Measurements from ENCODE around the gene LMAN1L. TPM values are rescaled to one million over a fixed set of nuclear protein-coding genes. Genes with fewer than 3 reads are reported as not detected.
A peak's percentile ranks its signal among the peaks of the same experiment; 100 is the strongest.

Gene LMAN1L
- total RNA-seq, 1 experiment from 2014 or later = not detected

DNA sequence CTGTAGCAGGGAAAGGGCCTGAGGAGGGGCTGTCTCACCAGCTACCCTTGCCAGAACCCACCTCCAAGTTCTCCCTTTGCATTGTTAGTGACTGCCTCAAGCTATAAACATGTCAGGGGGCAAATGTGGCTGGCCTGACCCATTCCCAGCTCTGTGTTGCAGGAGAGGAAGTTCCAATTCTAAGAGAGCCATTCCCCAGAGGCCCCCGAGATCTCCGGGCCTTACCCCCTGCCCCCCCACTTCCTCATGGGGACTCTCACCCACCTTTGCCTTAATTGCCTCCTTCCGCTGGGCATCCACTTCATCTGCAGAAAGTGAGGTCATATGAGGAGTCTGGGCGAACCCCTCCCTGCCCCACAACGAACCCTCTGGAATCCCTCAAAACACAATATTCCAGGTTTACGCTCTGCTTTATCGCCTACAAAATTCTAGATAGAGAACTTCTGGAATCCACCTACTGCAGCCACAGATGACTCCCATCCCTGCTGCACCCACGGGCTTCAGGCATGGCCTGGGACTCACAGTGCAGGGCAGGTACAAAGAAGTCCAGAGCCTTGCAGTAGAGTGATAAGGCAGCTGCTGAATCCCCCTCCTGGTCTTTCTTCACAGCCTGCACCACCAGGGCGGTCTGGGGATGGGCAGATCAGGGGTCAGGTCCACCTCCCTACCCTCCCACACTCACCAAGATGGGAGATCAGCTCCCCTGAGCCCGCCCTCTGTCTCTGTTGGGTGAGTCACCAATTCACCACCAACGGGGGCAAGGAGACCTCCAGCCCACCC, 26.3 kb downstream of the LMAN1L start:
- no peaks in the 10 kb centered on the region for H3K9me2 ChIP-seq (replicated peaks; ENCODE audit: low read length)
- BruUV-seq (replicated peaks) = no TSS peak
- intact Hi-C loops (cut with micrococcal nuclease) = no loop called here
- no peaks in the 10 kb centered on the region for H3K36me3 ChIP-seq (ENCODE audit: low read depth, low read length)
- no peak overlapping the region for H3K4me2 ChIP-seq (ENCODE audit: low read length)
- H4K20me1 ChIP-seq (ENCODE audit: low read length) = no peaks in the 10 kb centered on the region
- H3K4me1 ChIP-seq (ENCODE audit: insufficient read depth, low read length) = peaks cover 14% of the 10 kb centered on the region
- H3K4me3 ChIP-seq (ENCODE audit: low read length) = no peak overlapping the region
- CTCF ChIA-PET = no interaction called here
- no peaks in the 10 kb centered on the region for H3F3A ChIP-seq (ENCODE audit: low read length, unreplicated experiment)
- H2AFZ ChIP-seq (ENCODE audit: low read length) = no peak overlapping the region
- no peak for TF ChIP-seq EZH2phosphoT487 (IDR thresholded peaks at IDR 0.05; ENCODE audit: borderline replicate concordance, low read length)
- TF ChIP-seq, protein P1, sequence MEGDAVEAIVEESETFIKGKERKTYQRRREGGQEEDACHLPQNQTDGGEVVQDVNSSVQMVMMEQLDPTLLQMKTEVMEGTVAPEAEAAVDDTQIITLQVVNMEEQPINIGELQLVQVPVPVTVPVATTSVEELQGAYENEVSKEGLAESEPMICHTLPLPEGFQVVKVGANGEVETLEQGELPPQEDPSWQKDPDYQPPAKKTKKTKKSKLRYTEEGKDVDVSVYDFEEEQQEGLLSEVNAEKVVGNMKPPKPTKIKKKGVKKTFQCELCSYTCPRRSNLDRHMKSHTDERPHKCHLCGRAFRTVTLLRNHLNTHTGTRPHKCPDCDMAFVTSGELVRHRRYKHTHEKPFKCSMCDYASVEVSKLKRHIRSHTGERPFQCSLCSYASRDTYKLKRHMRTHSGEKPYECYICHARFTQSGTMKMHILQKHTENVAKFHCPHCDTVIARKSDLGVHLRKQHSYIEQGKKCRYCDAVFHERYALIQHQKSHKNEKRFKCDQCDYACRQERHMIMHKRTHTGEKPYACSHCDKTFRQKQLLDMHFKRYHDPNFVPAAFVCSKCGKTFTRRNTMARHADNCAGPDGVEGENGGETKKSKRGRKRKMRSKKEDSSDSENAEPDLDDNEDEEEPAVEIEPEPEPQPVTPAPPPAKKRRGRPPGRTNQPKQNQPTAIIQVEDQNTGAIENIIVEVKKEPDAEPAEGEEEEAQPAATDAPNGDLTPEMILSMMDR (conservative IDR thresholded peaks at IDR 0.05; ENCODE audit: low read depth, low read length) = no peak
- no peak for TF ChIP-seq EZH2 (IDR thresholded peaks at IDR 0.05; ENCODE audit: low read length, unreplicated experiment)
- ATAC-seq (no peak), DNase-seq (no peak)
- H3K27me3 ChIP-seq (ENCODE audit: low read length) = no peaks in the 10 kb centered on the region
- POLR2A ChIA-PET (ENCODE audit: unreplicated experiment) = interaction anchor here (0.6 kb wide), 1 partner anchor 63 kb away, joined by 3 read pairs; no protein-coding TSS in a partner anchor
- H3K9me3 ChIP-seq (ENCODE audit: low read length) = no peaks in the 10 kb centered on the region
- no peak overlapping the region for H3K9ac ChIP-seq (ENCODE audit: low read length)
- H3K79me2 ChIP-seq (ENCODE audit: low read length) = 0 out of 2 replicates have a peak, but pooled peaks cover 5% of the 10 kb centered on the region
- H3K27ac ChIP-seq (ENCODE audit: low read length) = no peak overlapping the region

- Histone ChIP-seq H3K27ac (ENCODE audit: low read length) (no peak overlapping the region), H3K4me2 (ENCODE audit: low read length) (no peak overlapping the region), H3K4me1 (ENCODE audit: insufficient read depth, low read length) (peaks cover 14% of the 10 kb centered on the region), H3K4me3 (ENCODE audit: low read length) (no peak overlapping the region), H3K9ac (ENCODE audit: low read length) (no peak overlapping the region), H3K36me3 (ENCODE audit: low read depth, low read length) (no peaks in the 10 kb centered on the region), H3F3A (ENCODE audit: low read length, unreplicated experiment) (no peaks in the 10 kb centered on the region), H3K27me3 (ENCODE audit: low read length) (no peaks in the 10 kb centered on the region), H3K9me3 (ENCODE audit: low read length) (no peaks in the 10 kb centered on the region), H3K9me2 (replicated peaks; ENCODE audit: low read length) (no peaks in the 10 kb centered on the region), H2AFZ (ENCODE audit: low read length) (no peak overlapping the region), H3K79me2 (ENCODE audit: low read length) (0 out of 2 replicates have a peak, but pooled peaks cover 5% of the 10 kb centered on the region), H4K20me1 (ENCODE audit: low read length) (no peaks in the 10 kb centered on the region)
- CTCF ChIA-PET = no interaction called here
- no TSS peak for BruUV-seq (replicated peaks)
- POLR2A ChIA-PET (ENCODE audit: unreplicated experiment) = interaction anchor here (0.6 kb wide), 1 partner anchor 62 kb away, joined by 3 read pairs; no protein-coding TSS in a partner anchor
- ATAC-seq (no peak), DNase-seq (no peak)
- intact Hi-C loops (cut with micrococcal nuclease) = loop anchor here (10.0 kb wide), 1 partner anchor 65 kb away; the partner anchor contains the start of gene FAM219B
- TF ChIP-seq, protein P1 (conservative IDR thresholded peaks at IDR 0.05; ENCODE audit: low read depth, low read length) = peak; percentile 35; the same call in 1 of the 2 replicates
- no peak for TF ChIP-seq EZH2 (IDR thresholded peaks at IDR 0.05; ENCODE audit: low read length, unreplicated experiment)
- TF ChIP-seq EZH2phosphoT487 (IDR thresholded peaks at IDR 0.05; ENCODE audit: borderline replicate concordance, low read length) = no peak
Measured at GRCh38 chr15:74839526-74840395, 27.1 kb downstream of the LMAN1L start.

Measured in PC-3 (cell line).